Mesendoderm (in vitro differentiated cells): ENCODE results near the gene FASN.

Experiments
- DNase-seq: peaks from one replicate; pipeline ENCODE4 v3.0.0; 2013
- H2AK5ac ChIP-seq: 2 replicates; pipeline ENCODE4 v1.6.1; 2013; ENCODE audit warnings: low read length, inconsistent platforms
- H2BK120ac ChIP-seq: 2 replicates; pipeline ENCODE4 v1.6.1; 2013; ENCODE audit warnings: low read depth, mild to moderate bottlenecking, low read length, moderate library complexity, mixed read lengths
- H2BK15ac ChIP-seq: replicated peaks from 2 replicates; pipeline ENCODE4 v1.6.1; 2013; ENCODE audit warnings: low read depth, mild to moderate bottlenecking, moderate library complexity
- H2BK5ac ChIP-seq: 2 replicates; pipeline ENCODE4 v1.6.1; 2013; ENCODE audit warnings: low read length, inconsistent platforms
- H3K18ac ChIP-seq: 2 replicates; pipeline ENCODE4 v1.6.1; 2013; ENCODE audit warnings: mild to moderate bottlenecking, low read length, mixed read lengths
- H3K23ac ChIP-seq: one replicate; pipeline ENCODE4 v1.6.1; 2013; ENCODE audit warnings: low read length
- H3K27ac ChIP-seq: 2 replicates; pipeline ENCODE4 v1.5.1; 2013; ENCODE audit warnings: low read depth, mild to moderate bottlenecking, inconsistent platforms, low read length, moderate library complexity
- H3K27me3 ChIP-seq: 2 replicates; pipeline ENCODE4 v1.6.1; 2013; ENCODE audit warnings: low read length, control low read depth, mild to moderate bottlenecking, inconsistent platforms; ENCODE audit not compliant: insufficient read depth, poor library complexity
- H3K36me3 ChIP-seq: 2 replicates; pipeline ENCODE4 v1.6.1; 2013; ENCODE audit warnings: low read length, inconsistent platforms; ENCODE audit not compliant: control insufficient read depth, insufficient read depth
- H3K4ac ChIP-seq: one replicate; pipeline ENCODE4 v1.6.1; 2013; ENCODE audit warnings: low read depth, mild to moderate bottlenecking, low read length, moderate library complexity
- H3K4me1 ChIP-seq: 2 replicates; pipeline ENCODE4 v1.6.1; 2013; ENCODE audit warnings: low read depth, low read length, inconsistent platforms; ENCODE audit not compliant: control insufficient read depth
- H3K4me2 ChIP-seq: 2 replicates; pipeline ENCODE4 v1.6.1; 2013; ENCODE audit warnings: low read length
- H3K4me3 ChIP-seq: 2 replicates; pipeline ENCODE4 v1.5.1; 2013; ENCODE audit warnings: mild to moderate bottlenecking, low read length
- H3K56ac ChIP-seq: one replicate; pipeline ENCODE4 v1.6.1; 2013; ENCODE audit warnings: low read length
- H3K79me1 ChIP-seq: 2 replicates; pipeline ENCODE4 v1.6.1; 2013; ENCODE audit warnings: low read length, inconsistent platforms
- H3K79me2 ChIP-seq: 2 replicates; pipeline ENCODE4 v1.6.1; 2013; ENCODE audit warnings: mild to moderate bottlenecking, low read length; ENCODE audit not compliant: control insufficient read depth, insufficient read depth
- H3K9ac ChIP-seq: 2 replicates; pipeline ENCODE4 v1.6.1; 2013; ENCODE audit warnings: low read length, inconsistent platforms
- H4K5ac ChIP-seq: one replicate; pipeline ENCODE4 v1.6.1; 2013; ENCODE audit warnings: low read length
- H4K8ac ChIP-seq: one replicate; pipeline ENCODE4 v1.6.1; 2013; ENCODE audit warnings: low read depth, mild to moderate bottlenecking, control low read depth, low read length, moderate library complexity
- WGBS: extraction: QIAGEN DNeasy Blood & Tissue Kit; methylation state at CpG from one replicate; pipeline ENCODE4 v1.1.7; 2013; ENCODE audit warnings: low lambda C conversion rate, missing lambda C conversion rate; ENCODE audit not compliant: insufficient coverage; ENCODE audit errors: extremely low coverage; 5-methylcytosine and 5-hydroxymethylcytosine counted together

FASN gene

GRCh38 chr17:82029990-82030469 is 68.0 kb downstream of the FASN start:
- Histone ChIP-seq H3K4me1 (no peaks in the 10 kb centered on the region), H2BK120ac (no peak overlapping the region), H3K27me3 (no peaks in the 10 kb centered on the region), H2BK5ac (no peak overlapping the region), H4K5ac (no peak overlapping the region), H3K23ac (no peak overlapping the region), H3K9ac (no peak overlapping the region), H4K8ac (no peak overlapping the region), H3K4me2 (no peak overlapping the region), H3K4ac (no peak overlapping the region), H2AK5ac (no peak overlapping the region), H3K79me2 (no peaks in the 10 kb centered on the region), H3K18ac (no peak overlapping the region), H3K79me1 (no peaks in the 10 kb centered on the region), H3K27ac (no peak overlapping the region), H3K4me3 (no peak overlapping the region), H2BK15ac (no peak overlapping the region), H3K36me3 (no peaks in the 10 kb centered on the region), H3K56ac (no peak overlapping the region)
- DNase-seq = no peak
- WGBS = no CpG with 5 or more reads among the region's 31 CpGs

GRCh38 chr17:82029391-82029790 is 68.6 kb downstream of the FASN start:
- Histone ChIP-seq H2BK15ac (no peak overlapping the region), H2BK120ac (no peak overlapping the region), H3K36me3 (no peaks in the 10 kb centered on the region), H3K79me1 (no peaks in the 10 kb centered on the region), H3K27me3 (no peaks in the 10 kb centered on the region), H3K4me2 (no peak overlapping the region), H3K4me3 (no peak overlapping the region), H3K4me1 (no peaks in the 10 kb centered on the region), H3K79me2 (no peaks in the 10 kb centered on the region), H2AK5ac (no peak overlapping the region), H4K5ac (no peak overlapping the region), H3K4ac (no peak overlapping the region), H3K9ac (no peak overlapping the region), H3K23ac (no peak overlapping the region), H2BK5ac (no peak overlapping the region), H3K56ac (no peak overlapping the region), H4K8ac (no peak overlapping the region), H3K18ac (no peak overlapping the region), H3K27ac (no peak overlapping the region)
- WGBS = no CpG with 5 or more reads among the region's 16 CpGs
- no peak for DNase-seq

GRCh38 chr17:82028966-82029365 is 69.1 kb downstream of the FASN start:
- no CpG with 5 or more reads among the region's 9 CpGs for WGBS

More at GRCh38 chr17:82028966-82029365, 69.1 kb downstream of the FASN start:
- no peak overlapping the region for H2BK120ac ChIP-seq
- no peaks in the 10 kb centered on the region for H3K79me2 ChIP-seq
- H3K27ac ChIP-seq = no peak overlapping the region
- no peaks in the 10 kb centered on the region for H3K27me3 ChIP-seq
- no peak overlapping the region for H2BK15ac ChIP-seq
- no peaks in the 10 kb centered on the region for H3K4me1 ChIP-seq
- H2BK5ac ChIP-seq = no peak overlapping the region
- no peak overlapping the region for H3K56ac ChIP-seq
- H2AK5ac ChIP-seq = no peak overlapping the region
- H3K9ac ChIP-seq = no peak overlapping the region
- no peak overlapping the region for H3K4me3 ChIP-seq
- no peak overlapping the region for H3K18ac ChIP-seq
- DNase-seq = no peak
- no peak overlapping the region for H3K23ac ChIP-seq
- H3K4me2 ChIP-seq = no peak overlapping the region
- H4K8ac ChIP-seq = no peak overlapping the region
- no peak overlapping the region for H4K5ac ChIP-seq
- H3K36me3 ChIP-seq = no peaks in the 10 kb centered on the region
- H3K4ac ChIP-seq = no peak overlapping the region
- H3K79me1 ChIP-seq = no peaks in the 10 kb centered on the region
